Measurements from ENCODE around the gene GALNT10. TPM values are rescaled to one million over a fixed set of nuclear protein-coding genes. Genes with fewer than 3 reads are reported as not detected.

Gene GALNT10
- total and polyA plus RNA-seq, 2 of the 8 experiments (the other 6 are each of a cell fraction or from before 2014, with no cell fraction given) = 4.6 to 15.5 TPM

DNA sequence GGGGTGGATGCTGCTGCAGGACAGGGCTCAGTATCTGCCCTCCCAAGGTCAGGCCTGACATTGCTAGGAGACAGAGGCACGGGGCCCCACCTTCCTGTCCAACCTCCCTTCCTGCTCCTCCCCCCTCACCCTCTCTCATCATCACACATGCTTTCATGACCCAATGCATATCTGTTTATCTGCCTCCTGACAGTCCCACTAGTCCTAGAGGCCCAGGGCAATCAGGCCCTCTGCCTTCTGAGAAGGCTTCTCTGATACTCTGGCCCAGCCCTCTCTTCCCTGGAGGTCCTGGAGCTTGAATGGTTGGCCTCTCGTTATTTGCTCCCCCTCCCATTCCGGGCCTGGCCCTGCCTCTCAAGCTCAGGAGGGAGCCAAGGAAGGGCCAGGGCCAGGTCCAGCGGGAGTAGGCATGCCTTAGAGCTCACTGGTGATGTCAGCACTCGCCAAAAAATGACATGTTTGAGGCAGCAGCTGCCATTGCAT, 164.6 kb downstream of the GALNT10 start:
- ChIA-PET POLR2A (ENCODE audit: partially characterized antibody) (no interaction called here), CTCF (ENCODE audit: partially characterized antibody) (interaction anchor here (0.9 kb wide), 1 partner anchor 50 kb away, joined by 4 read pairs; no protein-coding TSS in a partner anchor)
- Histone ChIP-seq H4K91ac (replicated peaks; ENCODE audit: insufficient read length, low read length) (no peak overlapping the region), H3K4ac (replicated peaks; ENCODE audit: insufficient read length, low read depth, low read length) (no peak overlapping the region), H3K27ac (ENCODE audit: low read depth, low read length) (no peak overlapping the region), H3K79me1 (ENCODE audit: low read depth, low read length) (no peaks in the 10 kb centered on the region), H2BK12ac (ENCODE audit: low read depth, low read length) (no peak overlapping the region), H3K18ac (ENCODE audit: extremely low read depth, low read length) (no peak overlapping the region), H3K4me2 (ENCODE audit: insufficient read depth in 1 of 2, low read depth in 2 of 2, low read length in 2 of 2) (no peak overlapping the region), H3K23ac (ENCODE audit: insufficient read length) (no peak overlapping the region), H3K14ac (ENCODE audit: insufficient read length) (no peak overlapping the region), H3K9me3 (ENCODE audit: insufficient read depth in 2 of 2, low read depth in 1 of 2, low read length in 1 of 2) (no peaks in the 10 kb centered on the region), H4K20me1 (replicated peaks in 1 of 2; ENCODE audit: control insufficient read depth in 1 of 2, insufficient read depth in 2 of 2, low read length in 2 of 2) (no peaks in the 10 kb centered on the region), H2AK5ac (ENCODE audit: low read depth, low read length) (no peak overlapping the region; the same call in 1 of the 2 replicates), H3K36me3 (ENCODE audit: control insufficient read depth in 2 of 4, insufficient read depth in 4 of 4, low read length in 3 of 4) (no peaks in the 10 kb centered on the region), H3K23me2 (ENCODE audit: low read depth, low read length) (no peaks in the 10 kb centered on the region), H4K8ac (ENCODE audit: extremely low read depth, insufficient read depth, low read length) (no peak overlapping the region), H4K5ac (ENCODE audit: insufficient read length, low read depth, low read length) (no peak overlapping the region), H2BK5ac (ENCODE audit: low read depth, low read length) (no peak overlapping the region; the same call in 1 of the 2 replicates), H2AFZ (ENCODE audit: low read length) (no peak overlapping the region), H3K4me3 (ENCODE audit: extremely low read depth in 1 of 4, insufficient read depth in 2 of 4, low read depth in 3 of 4, low read length in 4 of 4) (no peak overlapping the region), H3K9ac (replicated peaks in 1 of 4; ENCODE audit: extremely low read depth in 1 of 4, low read depth in 3 of 4, low read length in 3 of 4) (no peak overlapping the region), H2BK120ac (replicated peaks; ENCODE audit: low read depth, low read length) (no peak overlapping the region), H3K4me1 (replicated peaks in 1 of 4; ENCODE audit: control insufficient read depth in 3 of 4, insufficient read depth in 4 of 4, low read length in 3 of 4) (0 out of 7 replicates have a peak, but pooled peaks cover 0 to 5% (median 0%) of the 10 kb centered on the region in 4 experiments), H3K56ac (replicated peaks; ENCODE audit: insufficient read length, low read depth, low read length) (no peak overlapping the region), H3K79me2 (ENCODE audit: control insufficient read depth in 1 of 2, insufficient read depth in 2 of 2, low read length in 2 of 2) (no peaks in the 10 kb centered on the region), H2BK20ac (ENCODE audit: low read length) (no peak overlapping the region), H2BK15ac (ENCODE audit: low read length) (no peak overlapping the region), H3K27me3 (replicated peaks in 1 of 4; ENCODE audit: control insufficient read depth in 3 of 4, extremely low read depth in 1 of 4, insufficient read depth in 3 of 4, low read length in 3 of 4) (no peaks in the 10 kb centered on the region)
- DNase-seq (ENCODE audit: low read depth in 1 of 2, low spot score in 2 of 2) = no peak
- FAIRE-seq = no peak
- WGBS, 2 experiments (ENCODE audit: extremely low coverage in 1 of 2, insufficient coverage in 1 of 2, insufficient read length in 1 of 2, insufficient replicate concordance in 2 of 2, low coverage in 1 of 2, low lambda C conversion rate in 2 of 2, missing lambda C conversion rate in 1 of 2) = 72% methylated on average over 5 of the region's 5 CpGs; no CpG with 5 or more reads in 1 of the 2 experiments
- TF ChIP-seq CHD2 (IDR thresholded peaks at IDR 0.05; ENCODE audit: low read length) (no peak), MAX (IDR thresholded peaks at IDR 0.05) (no peak), KDM4A (IDR thresholded peaks at IDR 0.05; ENCODE audit: low read depth, low read length, severe bottlenecking) (no peak), YY1 (IDR thresholded peaks at IDR 0.05; ENCODE audit: low read depth, low read length) (no peak), NANOG (IDR thresholded peaks at IDR 0.05; ENCODE audit: insufficient read depth, low read depth, low read length, poor library complexity, severe bottlenecking) (no peak), CBX8 (IDR thresholded peaks at IDR 0.05; ENCODE audit: borderline replicate concordance, low read depth, low read length) (no peak), TCF12 (IDR thresholded peaks at IDR 0.05; ENCODE audit: low read depth, low read length) (no peak), SAP30 (IDR thresholded peaks at IDR 0.05; ENCODE audit: insufficient read depth, insufficient replicate concordance, low read length) (no peak), POLR2A (IDR thresholded peaks at IDR 0.05; ENCODE audit: control extremely low read depth in 1 of 2, low read depth in 2 of 2, low read length in 2 of 2) (no peak), JUND (IDR thresholded peaks at IDR 0.05; ENCODE audit: low read length) (no peak)
- TF ChIP-seq, protein P1, sequence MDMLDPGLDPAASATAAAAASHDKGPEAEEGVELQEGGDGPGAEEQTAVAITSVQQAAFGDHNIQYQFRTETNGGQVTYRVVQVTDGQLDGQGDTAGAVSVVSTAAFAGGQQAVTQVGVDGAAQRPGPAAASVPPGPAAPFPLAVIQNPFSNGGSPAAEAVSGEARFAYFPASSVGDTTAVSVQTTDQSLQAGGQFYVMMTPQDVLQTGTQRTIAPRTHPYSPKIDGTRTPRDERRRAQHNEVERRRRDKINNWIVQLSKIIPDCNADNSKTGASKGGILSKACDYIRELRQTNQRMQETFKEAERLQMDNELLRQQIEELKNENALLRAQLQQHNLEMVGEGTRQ (IDR thresholded peaks at IDR 0.05; ENCODE audit: low read length) = no peak
- TF ChIP-seq, protein P2, sequence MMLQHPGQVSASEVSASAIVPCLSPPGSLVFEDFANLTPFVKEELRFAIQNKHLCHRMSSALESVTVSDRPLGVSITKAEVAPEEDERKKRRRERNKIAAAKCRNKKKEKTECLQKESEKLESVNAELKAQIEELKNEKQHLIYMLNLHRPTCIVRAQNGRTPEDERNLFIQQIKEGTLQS (IDR thresholded peaks at IDR 0.05; ENCODE audit: insufficient read depth, low read depth, low read length) = no peak
